SKM-1 treated with dmso at 0.1 percent for 144 hours (cell line): ENCODE data around the gene AGTPBP1.
"Not testable (repeated sequence)": the region's sequence is repeated elsewhere in the genome, so short reads cannot be mapped to it uniquely, and the experiment has no call there.

ENCODE experiments used
- DNase-seq: peaks from one replicate; lab custom pipeline; 2025; ENCODE audit not compliant: unreplicated experiment; lab: John Stamatoyannopoulos, UW

Gene AGTPBP1

GRCh38 chr9:85717818-85718217 lies 23.9 kb downstream of the AGTPBP1 start:
- DNase-seq, result not testable (repeated sequence)

- no peak for DNase-seq
Observed at GRCh38 chr9:85717220-85717619, 24.5 kb downstream of the AGTPBP1 start.

GRCh38 chr9:85716031-85716877 lies 25.5 kb downstream of the AGTPBP1 start:
- peak; percentile 39 for DNase-seq

GRCh38 chr9:85715587-85715986 lies 26.2 kb downstream of the AGTPBP1 start:
- DNase-seq, result peak; percentile 76

GRCh38 chr9:85713897-85714296 lies 27.9 kb downstream of the AGTPBP1 start:
- no peak for DNase-seq

GRCh38 chr9:85704744-85705143 lies 37.0 kb downstream of the AGTPBP1 start:
- DNase-seq, result no peak

- DNase-seq, result no peak
Observed at GRCh38 chr9:85703398-85703797, 38.4 kb downstream of the AGTPBP1 start.

- DNase-seq, result no peak
Observed at GRCh38 chr9:85702726-85703289, 38.9 kb downstream of the AGTPBP1 start.

GRCh38 chr9:85702191-85702590 lies 39.6 kb downstream of the AGTPBP1 start:
- DNase-seq, result no peak

- no peak for DNase-seq
Observed at GRCh38 chr9:85700330-85700729, 41.4 kb downstream of the AGTPBP1 start.

- no peak for DNase-seq
Observed at GRCh38 chr9:85688361-85688760, 53.4 kb downstream of the AGTPBP1 start.

GRCh38 chr9:85685081-85685480 lies 56.7 kb downstream of the AGTPBP1 start:
- no peak for DNase-seq

- DNase-seq, result no peak
Observed at GRCh38 chr9:85676790-85677189, 65.0 kb downstream of the AGTPBP1 start.

- no peak for DNase-seq
Observed at GRCh38 chr9:85667374-85667773, 74.4 kb downstream of the AGTPBP1 start.

- DNase-seq, result no peak
Observed at GRCh38 chr9:85666086-85666485, 75.7 kb downstream of the AGTPBP1 start.

- no peak for DNase-seq
Observed at GRCh38 chr9:85662573-85662972, 79.2 kb downstream of the AGTPBP1 start.

- DNase-seq, result no peak
Observed at GRCh38 chr9:85658716-85659115, 83.0 kb downstream of the AGTPBP1 start.

GRCh38 chr9:85653153-85653552 lies 88.6 kb downstream of the AGTPBP1 start:
- DNase-seq, result no peak

- DNase-seq, result no peak
Observed at GRCh38 chr9:85647571-85647970, 94.2 kb downstream of the AGTPBP1 start.

- no peak for DNase-seq
Observed at GRCh38 chr9:85645909-85646627, 95.7 kb downstream of the AGTPBP1 start.

- DNase-seq, result no peak
Observed at GRCh38 chr9:85640425-85640824, 101.3 kb downstream of the AGTPBP1 start.

GRCh38 chr9:85639675-85640186 lies 102.0 kb downstream of the AGTPBP1 start:
- DNase-seq, result no peak
